HCT116 (cell line): ENCODE results near the gene APP.

Source experiments
- CEBPB ChIP-seq: IDR thresholded peaks from 2 replicates; pipeline ENCODE4 v1.6.1; 2012; ENCODE audit warnings: low read depth
- CTCF ChIP-seq, 3 experiments: fragments of 200-600 bp in 1 of 3; sonication (generic) in 1 of 3; IDR thresholded peaks in 2 of 3; conservative IDR thresholded peaks in 1 of 3; 2 replicates each; pipeline ENCODE4 v1.5.1; 2012 to 2017; ENCODE audit warnings: low read depth in 2 of 3, low read length in 2 of 3, antibody characterized with exemption in 1 of 3, borderline replicate concordance in 1 of 3, control low read depth in 1 of 3, mild to moderate bottlenecking in 1 of 3, mixed read lengths in 1 of 3, mixed run types in 1 of 3, moderate library complexity in 1 of 3; ENCODE audit not compliant: insufficient read depth in 1 of 3
- EGR1 ChIP-seq: IDR thresholded peaks from 2 replicates; pipeline ENCODE4 v1.6.1; 2012; ENCODE audit warnings: low read depth
- EZH2 ChIP-seq: fragments of 200-600 bp; sonication (generic); IDR thresholded peaks from 2 replicates; pipeline ENCODE4 v1.6.1; 2017; ENCODE audit warnings: antibody characterized with exemption, mixed run types
- MAX ChIP-seq: IDR thresholded peaks from 2 replicates; pipeline ENCODE4 v1.6.1; 2012
- POLR2A ChIP-seq: IDR thresholded peaks from 2 replicates; pipeline ENCODE4 v1.7.0; 2011; ENCODE audit warnings: borderline replicate concordance; ENCODE audit not compliant: insufficient read depth, insufficient read length; ENCODE audit errors: extremely low read depth
- POLR2AphosphoS5 ChIP-seq: IDR thresholded peaks from 2 replicates; pipeline ENCODE4 v1.6.1; 2011; ENCODE audit warnings: mild to moderate bottlenecking, low read depth, low read length, moderate library complexity
- REST ChIP-seq: IDR thresholded peaks from 2 replicates; pipeline ENCODE4 v1.6.1; 2012; ENCODE audit warnings: low read depth
- TCF7L2 ChIP-seq: IDR thresholded peaks from 2 replicates; pipeline ENCODE4 v1.7.0; 2011; ENCODE audit warnings: borderline replicate concordance, inconsistent platforms; ENCODE audit not compliant: insufficient read depth, insufficient read length; ENCODE audit errors: extremely low read depth
- YY1 ChIP-seq: IDR thresholded peaks from 2 replicates; pipeline ENCODE4 v1.6.1; 2011; ENCODE audit warnings: low read length, low read depth, moderate library complexity, mild to moderate bottlenecking; ENCODE audit not compliant: insufficient replicate concordance; ENCODE audit errors: extremely low read depth
- ZBTB33 ChIP-seq: IDR thresholded peaks from 2 replicates; pipeline ENCODE4 v1.6.1; 2011; ENCODE audit warnings: mild to moderate bottlenecking, low read length, moderate library complexity; ENCODE audit not compliant: insufficient replicate concordance; ENCODE audit errors: extremely low read depth
- ZFX ChIP-seq: fragments of 450-650 bp; IDR thresholded peaks from 2 replicates; pipeline ENCODE4 v1.6.1; 2017
- ZNF274 ChIP-seq: fragments of 200-500 bp; sonication (Bioruptor generic); IDR thresholded peaks from 2 replicates; pipeline ENCODE4 v1.6.1; 2014; ENCODE audit warnings: mild to moderate bottlenecking, low read depth, low read length, inconsistent platforms

GRCh38 chr21:26105819-26106218, 64.8 kb downstream of the APP start:
- TF ChIP-seq ZFX (no peak), CTCF (IDR thresholded peaks at IDR 0.05 in 2 of 3, conservative IDR thresholded peaks at IDR 0.05 in 1 of 3; ENCODE audit: borderline replicate concordance in 1 of 3, insufficient read depth in 1 of 3, low read depth in 2 of 3, low read length in 2 of 3) (no peak), EGR1 (no peak), POLR2A (no peak), TCF7L2 (no peak), CEBPB (no peak), POLR2AphosphoS5 (no peak), ZNF274 (no peak), REST (no peak), EZH2 (no peak), YY1 (no peak), MAX (no peak), ZBTB33 (no peak)
